IMR-90 (cell line): Measurements from ENCODE around the gene PSMC3. TPM values are rescaled to one million over a fixed set of nuclear protein-coding genes. Genes with fewer than 3 reads are reported as not detected.

Experiments
- ATAC-seq: fragments of 200-7000 bp; cut with Tn5 transposase; 2 replicates; pipeline ENCODE4 v1.9.1; 2020; ENCODE audit warnings: low read depth, mild to moderate bottlenecking, moderate library complexity
- BruUV-seq: library from RNA; stranded (reverse); fragments of 400-500 nt; replicated peaks from 2 replicates; lab custom pipeline; 2021; lab: Mats Ljungman, UMichigan
- CTCF ChIA-PET: fragments of 300-600 bp; formaldehyde crosslinking; extraction: SDS; loops from one replicate; lab custom pipeline; 2021; ENCODE audit warnings: antibody characterized with exemption; lab: Yijun Ruan, JAX
- POLR2A ChIA-PET: fragments of 300-600 bp; sonication (Branson Sonifier 250); formaldehyde crosslinking; loops from one replicate; lab custom pipeline; 2022; ENCODE audit warnings: antibody characterized with exemption; ENCODE audit not compliant: unreplicated experiment; lab: Charles Lee
- DNase-seq: peaks from one replicate; pipeline ENCODE4 v3.0.0; 2013
- H2AFZ ChIP-seq: replicated peaks from 2 replicates; pipeline ENCODE3; 2013; ENCODE audit warnings: low read length, mild to moderate bottlenecking; ENCODE audit not compliant: poor library complexity
- H2AK5ac ChIP-seq: 2 replicates; pipeline ENCODE4 v1.6.1; 2013; ENCODE audit warnings: low read depth, low read length, inconsistent platforms
- H2AK9ac ChIP-seq: replicated peaks from 2 replicates; pipeline ENCODE3; 2013; ENCODE audit warnings: mild to moderate bottlenecking, low read depth, low read length, moderate library complexity; ENCODE audit not compliant: poor library complexity
- H2BK120ac ChIP-seq: 2 replicates; pipeline ENCODE4 v1.6.1; 2013; ENCODE audit warnings: low read depth, low read length, inconsistent platforms
- H2BK15ac ChIP-seq: 3 replicates; pipeline ENCODE4 v1.6.1; 2013; ENCODE audit warnings: low read depth, low read length, inconsistent platforms
- H2BK20ac ChIP-seq: 2 replicates; pipeline ENCODE4 v1.6.1; 2013; ENCODE audit warnings: low read depth, mild to moderate bottlenecking, inconsistent platforms, low read length, moderate library complexity
- H2BK5ac ChIP-seq: 2 replicates; pipeline ENCODE4 v1.6.1; 2013; ENCODE audit warnings: mild to moderate bottlenecking, low read depth, low read length, inconsistent platforms; ENCODE audit not compliant: poor library complexity, severe bottlenecking
- H3K14ac ChIP-seq: replicated peaks from 2 replicates; pipeline ENCODE4 v1.6.1; 2013; ENCODE audit warnings: low read depth, low read length, inconsistent platforms
- H3K18ac ChIP-seq: 2 replicates; pipeline ENCODE4 v1.6.1; 2013; ENCODE audit warnings: low read depth, low read length, control low read depth
- H3K23ac ChIP-seq: 2 replicates; pipeline ENCODE4 v1.6.1; 2013; ENCODE audit warnings: low read depth, low read length, inconsistent platforms
- H3K27ac ChIP-seq: 2 replicates; pipeline ENCODE4 v1.5.1; 2013; ENCODE audit warnings: mild to moderate bottlenecking, control low read depth, low read length; ENCODE audit not compliant: insufficient read depth
- H3K27me3 ChIP-seq: 2 replicates; pipeline ENCODE4 v1.6.1; 2013; ENCODE audit warnings: low read length; ENCODE audit not compliant: control insufficient read depth, insufficient read depth
- H3K36me3 ChIP-seq: 2 replicates; pipeline ENCODE4 v1.6.1; 2013; ENCODE audit warnings: low read length, mixed read lengths; ENCODE audit not compliant: control insufficient read depth, insufficient read depth
- H3K4ac ChIP-seq: 2 replicates; pipeline ENCODE4 v1.6.1; 2013; ENCODE audit warnings: low read depth, low read length, inconsistent platforms
- H3K4me1 ChIP-seq: 2 replicates; pipeline ENCODE4 v1.6.1; 2013; ENCODE audit warnings: low read length, mixed read lengths; ENCODE audit not compliant: control insufficient read depth, insufficient read depth
- H3K4me2 ChIP-seq: 2 replicates; pipeline ENCODE4 v1.6.1; 2013; ENCODE audit warnings: low read depth, mild to moderate bottlenecking, control low read depth, low read length, moderate library complexity
- H3K4me3 ChIP-seq: 2 replicates; pipeline ENCODE4 v1.5.1; 2013; ENCODE audit warnings: low read depth, mild to moderate bottlenecking, control low read depth, low read length, moderate library complexity; ENCODE audit not compliant: insufficient read depth
- H3K56ac ChIP-seq: 2 replicates; pipeline ENCODE4 v1.6.1; 2013; ENCODE audit warnings: low read length, inconsistent platforms; ENCODE audit not compliant: insufficient read depth; ENCODE audit errors: extremely low read depth
- H3K79me1 ChIP-seq, 2 experiments: 2 replicates each; pipeline ENCODE4 v1.6.1; 2013; ENCODE audit warnings: low read length in 2 of 2, inconsistent platforms in 1 of 2, low read depth in 1 of 2
- H3K9ac ChIP-seq: 2 replicates; pipeline ENCODE4 v1.6.1; 2013; ENCODE audit warnings: low read depth, low read length, control low read depth
- H3K9me1 ChIP-seq: 2 replicates; pipeline ENCODE4 v1.6.1; 2013; ENCODE audit warnings: low read length, inconsistent platforms; ENCODE audit not compliant: insufficient read depth
- H3K9me3 ChIP-seq: 2 replicates; pipeline ENCODE4 v1.6.1; 2013; ENCODE audit warnings: low read length; ENCODE audit not compliant: control insufficient read depth, insufficient read depth
- H4K20me1 ChIP-seq: 2 replicates; pipeline ENCODE4 v1.6.1; 2013; ENCODE audit warnings: low read length, inconsistent platforms; ENCODE audit not compliant: insufficient read depth
- H4K5ac ChIP-seq: 2 replicates; pipeline ENCODE4 v1.6.1; 2013; ENCODE audit warnings: mild to moderate bottlenecking, low read depth, low read length, control low read depth
- H4K8ac ChIP-seq, 2 experiments: 2 replicates each; pipeline ENCODE4 v1.6.1; 2013; ENCODE audit warnings: low read depth in 2 of 2, low read length in 2 of 2, control low read depth in 1 of 2, inconsistent platforms in 1 of 2
- H4K91ac ChIP-seq: 2 replicates; pipeline ENCODE4 v1.6.1; 2013; ENCODE audit warnings: low read depth, low read length, inconsistent platforms; ENCODE audit not compliant: insufficient read depth
- RFX5 ChIP-seq: IDR thresholded peaks from 2 replicates; pipeline ENCODE4 v1.8.0; 2012; ENCODE audit warnings: low read depth, mild to moderate bottlenecking, low read length, moderate library complexity
- WGBS, 2 experiments: methylation state at CpG; one replicate each; pipeline versions ENCODE4 v1.1.5 to v1.1.7; 2013; ENCODE audit warnings: missing lambda C conversion rate in 2 of 2; ENCODE audit not compliant: insufficient read length in 1 of 2; ENCODE audit errors: extremely low coverage in 2 of 2; 5-methylcytosine and 5-hydroxymethylcytosine counted together
- dilution Hi-C: fragments of 300-500 bp; cut with HindIII; formaldehyde crosslinking; loops from one replicate; pipeline ENCODE4 v1.14.3; 2018; ENCODE audit warnings: low sequenced_read_pairs; ENCODE audit not compliant: unreplicated experiment
- in situ Hi-C: fragments of 300-500 bp; cut with MboI; formaldehyde crosslinking; loops from 3 replicates; pipeline ENCODE4 v1.14.3; 2019; ENCODE audit warnings: low sequenced_read_pairs, inconsistent platforms, mixed read lengths
- intact Hi-C: fragments of 100-400 bp; cut with micrococcal nuclease; formaldehyde crosslinking; loops from 2 replicates; pipeline ENCODE4 v1.10.0; 2022
- polyA plus RNA-seq, 3 experiments: library from polyadenylated mRNA; depleted of rRNA; stranded (reverse); fragments of >200 nt; gene quantifications; 2 replicates each; pipeline ENCODE4 v1.2.3, GENCODE V29; 2012; ENCODE audit warnings: low replicate concordance in 1 of 3
- total RNA-seq: library from RNA; depleted of rRNA; stranded (reverse); fragments of >200 nt; gene quantifications from 2 replicates; pipeline ENCODE4 v1.2.3, GENCODE V29; 2012

The PSMC3 gene
- total and polyA plus RNA-seq, 2 of the 4 experiments (the other 2 are of a cell fraction) = 238 to 253 TPM

DNA sequence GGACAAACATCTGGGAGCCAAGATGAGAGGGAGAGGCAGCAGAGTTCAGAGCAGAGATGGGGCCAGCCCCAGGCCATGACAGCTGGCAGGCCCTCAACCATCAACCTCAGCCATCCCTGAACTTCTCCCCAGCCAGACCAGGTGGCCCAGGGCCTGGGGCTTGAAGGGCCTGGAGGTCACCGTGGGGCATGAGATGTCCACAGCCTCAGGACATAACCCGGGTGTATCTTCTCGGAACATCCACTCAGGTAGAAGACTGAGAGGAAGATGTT, 30.3 kb downstream of the PSMC3 start:
- intact Hi-C loops = no loop called here
- ATAC-seq (no peak), DNase-seq (no peak)
- in situ Hi-C loops = no loop called here
- Histone ChIP-seq H3K9me3 (no peaks in the 10 kb centered on the region), H2AFZ (no peak overlapping the region), H3K18ac (no peak overlapping the region), H3K4ac (no peak overlapping the region), H3K4me2 (no peak overlapping the region), H3K27me3 (no peaks in the 10 kb centered on the region), H3K23ac (no peak overlapping the region), H4K8ac (no peak overlapping the region), H3K4me1 (peaks cover 17% of the 10 kb centered on the region), H3K14ac (no peak overlapping the region), H2AK9ac (no peak overlapping the region), H4K20me1 (no peaks in the 10 kb centered on the region), H2BK5ac (no peak overlapping the region), H3K56ac (no peak overlapping the region), H3K79me1 (no peaks in the 10 kb centered on the region), H4K91ac (no peak overlapping the region), H3K9me1 (peaks cover 6% of the 10 kb centered on the region), H2BK20ac (no peak overlapping the region), H3K27ac (no peak overlapping the region), H4K5ac (no peak overlapping the region), H3K9ac (no peak overlapping the region), H2BK120ac (no peak overlapping the region), H2BK15ac (no peak overlapping the region), H3K36me3 (no peaks in the 10 kb centered on the region), H2AK5ac (no peak overlapping the region), H3K4me3 (no peak overlapping the region)
- no TSS peak for BruUV-seq
- no CpG with 5 or more reads among the region's 3 CpGs for WGBS, 2 experiments
- dilution Hi-C loops = no loop called here
- POLR2A ChIA-PET = no interaction called here
- TF ChIP-seq RFX5 = no peak
- CTCF ChIA-PET = no interaction called here
